OCI-LY3 (cell line): ENCODE data around the gene BCL2L15.

Experiments used
- H2AFZ ChIP-seq: fragments of 200-600, 300-600 bp; shearing (Covaris generic); 2 replicates; pipeline ENCODE4 v1.6.0; 2014; ENCODE audit warnings: antibody characterized with exemption, low read depth, low read length
- H3K27ac ChIP-seq: fragments of 200-600, 300-600 bp; sonication (generic); 2 replicates; pipeline ENCODE4 v1.5.1; 2014; ENCODE audit warnings: mild to moderate bottlenecking, low read length, moderate library complexity, mixed read lengths
- H3K27me3 ChIP-seq: fragments of 200-600, 300-600 bp; sonication (generic); 2 replicates; pipeline ENCODE4 v1.6.1; 2014; ENCODE audit warnings: low read depth, low read length, mixed read lengths
- H3K36me3 ChIP-seq: fragments of 200-600, 300-600 bp; sonication (generic); replicated peaks from 2 replicates; pipeline ENCODE3; 2014; ENCODE audit warnings: low read depth, low read length, mixed read lengths
- H3K4me1 ChIP-seq: fragments of 300-600, 200-600 bp; sonication (generic); 2 replicates; pipeline ENCODE4 v1.6.1; 2014; ENCODE audit warnings: low read length, mixed read lengths
- H3K4me2 ChIP-seq: fragments of 200-600, 300-600 bp; sonication (generic); 2 replicates; pipeline ENCODE4 v1.6.1; 2014; ENCODE audit warnings: low read length, mixed read lengths
- H3K4me3 ChIP-seq: fragments of 300-600, 200-600 bp; sonication (generic); 2 replicates; pipeline ENCODE4 v1.5.1; 2014; ENCODE audit warnings: antibody characterized with exemption, mild to moderate bottlenecking, low read length, moderate library complexity
- H3K79me2 ChIP-seq: fragments of 300-600, 200-600 bp; shearing (Covaris generic); 2 replicates; pipeline ENCODE4 v1.6.1; 2014; ENCODE audit warnings: mild to moderate bottlenecking, low read length, mixed read lengths
- H3K9ac ChIP-seq: fragments of 300-600, 200-600 bp; shearing (Covaris generic); 2 replicates; pipeline ENCODE4 v1.6.0; 2014; ENCODE audit warnings: mild to moderate bottlenecking, low read length, moderate library complexity
- H3K9me3 ChIP-seq: fragments of 200-600, 300-600 bp; shearing (Covaris generic); 2 replicates; pipeline ENCODE4 v1.6.1; 2014; ENCODE audit warnings: low read length, mixed read lengths; ENCODE audit not compliant: insufficient read depth
- H4K20me1 ChIP-seq: fragments of 200-600, 300-600 bp; sonication (generic); 2 replicates; pipeline ENCODE4 v1.6.1; 2016; ENCODE audit warnings: low read length, mixed read lengths; ENCODE audit not compliant: insufficient read depth
- CTCF ChIP-seq: fragments of 200-600, 300-600 bp; sonication (generic); IDR thresholded peaks from 2 replicates; pipeline ENCODE4 v1.5.1; 2014; ENCODE audit warnings: antibody characterized with exemption, low read length, low read depth
- EZH2phosphoT487 ChIP-seq: fragments of 200-600 bp; shearing (Covaris generic); IDR thresholded peaks from 2 replicates; pipeline ENCODE4 v1.6.1; 2018; ENCODE audit warnings: antibody characterized with exemption, mixed run types, low read depth

Gene BCL2L15

DNA sequence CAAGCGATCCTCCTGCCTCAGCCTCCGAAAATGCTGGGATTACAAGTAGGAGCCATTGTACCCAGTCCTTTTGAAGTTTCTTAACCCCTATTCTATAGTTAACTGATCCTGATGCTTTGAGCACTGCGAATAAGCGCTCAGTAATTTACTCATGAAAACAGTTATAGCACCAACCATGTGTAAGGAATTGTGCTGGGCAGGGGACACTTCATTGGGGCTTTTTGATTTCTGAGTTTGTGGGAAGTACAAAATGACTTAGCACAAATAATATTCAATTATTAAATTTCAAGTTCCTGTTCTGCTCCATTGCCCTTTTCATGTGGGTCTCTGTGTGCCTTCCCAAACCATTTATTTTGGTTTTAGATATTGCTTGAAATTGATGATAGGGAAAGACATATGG is 35.6 kb upstream of the BCL2L15 start:
- Histone ChIP-seq H3K36me3 (no peaks in the 10 kb centered on the region), H3K4me1 (peaks cover 4% of the 10 kb centered on the region), H3K27me3 (no peaks in the 10 kb centered on the region), H3K4me3 (no peak overlapping the region), H3K9ac (no peak overlapping the region), H3K4me2 (no peak overlapping the region), H3K79me2 (no peaks in the 10 kb centered on the region), H2AFZ (no peak overlapping the region), H4K20me1 (no peaks in the 10 kb centered on the region), H3K27ac (no peak overlapping the region), H3K9me3 (no peaks in the 10 kb centered on the region)
- no peak for TF ChIP-seq EZH2phosphoT487
- TF ChIP-seq CTCF: no peak

GRCh38 chr1:113918243-113918642 is 30.9 kb upstream of the BCL2L15 start:
- Histone ChIP-seq H3K9me3 (no peaks in the 10 kb centered on the region), H3K79me2 (no peaks in the 10 kb centered on the region), H3K27me3 (no peaks in the 10 kb centered on the region), H3K4me2 (no peak overlapping the region), H3K9ac (no peak overlapping the region), H3K4me1 (no peaks in the 10 kb centered on the region), H3K4me3 (no peak overlapping the region), H3K36me3 (no peaks in the 10 kb centered on the region), H3K27ac (no peak overlapping the region), H4K20me1 (no peaks in the 10 kb centered on the region), H2AFZ (no peak overlapping the region)
- TF ChIP-seq EZH2phosphoT487 (no peak), CTCF (no peak)

- Histone ChIP-seq H2AFZ (no peak overlapping the region), H4K20me1 (no peaks in the 10 kb centered on the region), H3K4me2 (no peak overlapping the region), H3K79me2 (no peaks in the 10 kb centered on the region), H3K36me3 (peaks cover 2% of the 10 kb centered on the region), H3K27ac (no peak overlapping the region), H3K27me3 (no peaks in the 10 kb centered on the region), H3K4me3 (no peak overlapping the region), H3K9me3 (no peaks in the 10 kb centered on the region), H3K9ac (no peak overlapping the region), H3K4me1 (no peaks in the 10 kb centered on the region)
- no peak for TF ChIP-seq CTCF
- TF ChIP-seq EZH2phosphoT487: no peak
These were observed 30.2 kb upstream of the BCL2L15 start for GRCh38 chr1:113917400-113918082.

DNA sequence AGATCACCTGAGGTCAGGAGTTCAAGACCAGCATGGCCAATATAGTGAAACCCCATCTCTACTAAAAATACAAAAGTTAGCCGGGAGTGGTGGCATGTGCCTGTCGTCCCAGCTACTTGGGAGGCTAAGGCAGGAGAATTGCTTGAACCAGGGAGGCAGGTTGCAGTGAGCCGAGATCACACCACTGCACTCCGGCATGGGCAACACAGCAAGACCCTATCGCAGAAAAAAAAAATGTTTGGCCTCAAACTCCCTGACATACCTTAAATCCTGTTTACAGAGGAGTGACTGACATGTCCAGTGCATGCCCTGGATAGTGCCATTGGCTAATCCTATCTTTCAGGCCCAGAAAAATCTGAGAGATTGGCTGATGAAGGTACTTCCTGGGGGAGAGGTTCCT is 29.6 kb upstream of the BCL2L15 start:
- H3K79me2 ChIP-seq: no peaks in the 10 kb centered on the region
- H4K20me1 ChIP-seq: no peaks in the 10 kb centered on the region
- H3K9ac ChIP-seq: no peak overlapping the region
- no peaks in the 10 kb centered on the region for H3K27me3 ChIP-seq
- TF ChIP-seq EZH2phosphoT487: no peak
- no peak for TF ChIP-seq CTCF
- H3K9me3 ChIP-seq: no peaks in the 10 kb centered on the region
- H3K27ac ChIP-seq: no peak overlapping the region
- H3K4me2 ChIP-seq: no peak overlapping the region
- no peaks in the 10 kb centered on the region for H3K4me1 ChIP-seq
- no peak overlapping the region for H3K4me3 ChIP-seq
- H2AFZ ChIP-seq: no peak overlapping the region
- H3K36me3 ChIP-seq: peaks cover 2% of the 10 kb centered on the region
